Nucleus accumbens (tissue), 56 donors: ENCODE data around the gene INSM1.

Experiments used
- DNase-seq, 56 donors: peaks; one replicate each; lab custom pipeline; 2025; lab: John Stamatoyannopoulos, UW

The INSM1 gene

DNA sequence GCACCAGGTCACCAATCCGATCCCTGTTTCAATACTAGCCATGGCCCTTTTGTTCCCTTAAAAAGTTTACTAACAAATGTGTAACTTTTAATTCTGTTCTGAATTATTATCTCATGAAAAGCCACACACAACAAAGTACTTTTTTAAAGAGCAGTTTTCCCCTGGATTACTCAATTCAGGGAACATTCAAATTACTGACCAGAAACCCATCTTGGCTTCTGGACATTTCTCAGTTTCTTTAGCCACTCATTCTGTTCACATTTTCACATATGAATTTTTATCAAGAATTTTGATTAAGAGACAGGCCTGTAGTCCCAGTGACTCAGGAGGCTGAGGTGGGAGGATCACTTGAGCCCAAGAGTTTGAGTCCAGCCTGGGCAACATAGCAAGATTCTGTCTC, 47.4 kb downstream of the INSM1 start:
- no peak for DNase-seq

- DNase-seq: no peak
These were observed 50.2 kb downstream of the INSM1 start for GRCh38 chr20:20417876-20418676.
